HG02763 (cell line): ENCODE results near the gene BHLHA15.

Experiments
- ATAC-seq: cut with Tn5 transposase; IDR thresholded peaks from one replicate; pipeline ENCODE4 v1.9.1; 2021; ENCODE audit warnings: mild to moderate bottlenecking, moderate library complexity; ENCODE audit not compliant: unreplicated experiment

BHLHA15 gene

DNA sequence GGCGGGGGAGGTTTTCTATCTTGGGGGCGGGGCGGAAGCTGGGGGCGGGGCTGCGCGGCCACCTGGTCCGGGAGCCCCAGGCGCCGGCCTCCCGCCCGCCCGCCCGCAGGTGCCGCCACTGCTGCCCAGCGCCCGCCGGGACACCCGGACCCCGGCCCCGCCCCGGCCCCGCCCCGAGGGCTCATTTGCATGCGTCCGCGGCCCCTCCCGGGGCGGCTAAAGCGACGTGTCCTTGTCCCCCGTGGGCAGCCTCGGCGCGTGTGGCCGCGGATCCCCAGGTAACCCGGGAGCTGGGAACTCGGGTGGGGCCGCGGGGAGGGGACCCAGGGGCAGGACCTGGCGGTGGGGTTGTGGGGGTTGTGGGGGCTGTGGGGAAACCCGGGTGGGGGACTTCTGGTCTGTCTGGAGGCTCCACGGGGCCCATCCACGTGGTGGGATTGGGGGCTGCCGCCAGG, at the start of gene BHLHA15:
BHLHA15 (plus strand) TSS at position 219 of the 455 bp plus-strand sequence. CDS start 871 bp downstream, outside the sequence.
- ATAC-seq, result no peak

DNA sequence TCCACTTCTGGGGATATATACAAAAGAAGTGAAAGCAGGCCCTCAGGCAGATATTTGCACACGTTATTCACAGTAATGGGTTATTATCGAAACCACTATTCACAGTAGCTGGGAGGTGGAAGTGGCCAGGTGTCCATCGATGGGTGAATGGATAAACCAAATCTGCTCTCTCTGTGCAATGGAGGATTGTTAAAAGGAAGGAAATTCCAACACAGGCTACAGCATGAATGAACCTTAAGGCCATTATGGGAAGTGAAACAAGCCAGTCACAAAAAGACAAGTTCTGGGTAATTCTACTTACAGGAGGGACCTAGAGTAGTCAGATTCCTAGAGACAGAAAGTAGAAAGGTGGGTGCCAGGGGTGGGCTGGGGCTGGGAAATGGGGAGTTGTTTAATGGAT, 48.5 kb upstream of the BHLHA15 start:
- ATAC-seq, result no peak

DNA sequence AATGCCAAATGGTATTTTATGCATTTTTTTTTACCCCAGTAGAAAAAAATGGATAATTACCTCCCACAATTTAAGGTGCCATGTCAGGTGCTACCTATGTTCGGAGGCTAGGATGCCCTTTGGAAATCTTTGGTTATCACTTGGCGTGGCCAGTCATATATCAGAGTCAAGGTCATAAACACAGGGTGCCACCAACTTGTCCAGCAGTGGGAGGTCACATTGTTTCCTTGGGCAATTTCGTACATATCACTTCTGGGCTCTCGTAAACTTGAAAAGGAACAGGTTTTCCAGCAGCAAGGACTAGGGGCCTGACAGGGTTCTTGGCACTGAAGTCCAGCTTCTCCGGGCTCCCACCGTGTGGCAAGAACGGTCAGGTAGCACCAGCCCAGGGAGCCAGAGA, 48.0 kb upstream of the BHLHA15 start:
- ATAC-seq, result no peak

DNA sequence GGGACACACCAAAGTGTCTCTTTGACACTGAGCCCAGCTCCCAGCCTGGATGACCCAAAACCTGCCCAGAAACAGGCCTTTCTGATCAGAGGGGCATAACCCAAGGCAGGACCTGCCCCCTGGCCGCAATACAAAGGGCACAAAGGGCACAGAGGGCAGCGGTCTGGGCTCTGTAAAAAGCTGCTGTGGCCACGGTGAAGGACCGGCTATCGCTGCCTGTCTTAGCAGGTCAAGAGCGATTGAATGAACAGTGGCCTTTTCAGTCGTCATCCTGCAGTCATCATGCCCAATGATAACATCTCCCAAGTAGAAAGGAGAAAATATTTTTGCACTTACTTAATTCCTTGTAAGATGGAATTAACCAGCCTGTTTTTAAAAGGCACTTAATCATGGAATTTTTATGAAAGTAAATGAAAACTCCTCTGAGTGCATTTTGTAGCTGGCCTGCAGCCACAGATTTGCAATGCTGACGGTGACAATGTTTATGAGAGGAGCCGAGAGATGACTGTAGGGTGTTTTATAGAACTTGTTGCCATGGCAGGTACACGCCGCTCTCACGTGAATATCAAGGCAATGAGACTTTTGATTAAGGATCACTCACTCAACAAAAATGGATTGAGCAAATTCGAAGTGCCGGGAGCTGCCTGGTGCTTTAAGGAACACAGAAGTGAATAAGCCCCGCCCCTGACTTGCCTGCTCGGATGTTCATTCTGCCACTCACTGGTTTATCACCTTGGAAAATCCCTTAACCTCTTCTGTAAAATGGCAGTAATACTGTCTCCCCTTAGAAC, 47.3 kb upstream of the BHLHA15 start:
- no peak for ATAC-seq

DNA sequence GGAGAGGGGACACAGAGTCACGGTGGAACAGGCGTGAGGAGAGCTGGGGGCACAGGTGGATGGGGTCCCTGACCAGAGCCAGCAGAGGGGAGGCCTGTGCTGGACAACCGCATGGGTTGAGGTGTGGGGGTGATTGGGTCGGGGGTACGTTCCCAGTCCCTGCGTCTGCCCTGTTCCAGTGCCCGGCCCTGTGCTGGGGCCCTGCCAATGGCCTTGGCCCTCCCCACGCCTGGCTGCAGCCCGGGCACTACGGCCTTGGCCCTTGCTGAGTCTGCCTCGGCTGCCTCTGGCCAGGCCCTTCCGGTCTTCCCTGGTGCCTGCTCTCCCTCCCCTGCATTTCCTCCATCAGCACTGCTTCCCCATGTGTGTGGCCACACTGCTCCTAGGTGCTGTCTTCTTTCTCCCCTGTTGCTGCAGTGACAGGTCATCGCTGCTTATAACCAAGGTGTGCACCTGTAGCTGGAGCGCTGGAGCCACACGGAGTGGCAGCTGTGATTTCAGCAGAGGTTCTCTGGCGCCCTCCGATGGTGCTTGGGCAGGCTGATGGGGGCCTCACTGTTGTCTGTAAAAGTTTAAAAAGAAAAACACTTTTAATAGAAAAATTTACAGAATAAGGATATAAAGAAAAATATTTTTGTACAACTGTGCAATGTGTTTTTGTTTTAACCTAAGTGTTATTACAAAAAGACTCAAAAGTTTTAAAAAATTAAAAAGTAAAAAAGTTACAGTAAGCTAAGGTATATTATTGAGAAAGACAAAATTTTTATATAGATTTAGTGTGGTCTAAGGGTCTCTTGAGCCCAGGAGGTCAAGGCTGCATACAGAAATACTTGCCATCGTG, 45.2 kb upstream of the BHLHA15 start:
- ATAC-seq, result no peak

DNA sequence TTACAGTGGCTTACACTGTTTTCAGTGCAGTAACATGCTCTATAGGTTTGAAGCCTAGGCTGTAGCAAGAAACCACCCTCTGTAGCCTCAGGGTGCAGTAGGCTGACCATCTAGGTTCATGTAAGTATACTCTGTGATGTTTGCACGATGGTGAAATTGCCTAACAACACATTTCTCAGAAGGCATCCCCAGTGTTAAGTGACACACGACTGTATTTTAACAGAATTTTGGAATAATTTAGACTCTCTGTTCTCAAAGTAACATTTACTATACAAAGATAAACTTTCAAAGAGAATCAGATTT, 44.6 kb upstream of the BHLHA15 start:
- ATAC-seq, result no peak

DNA sequence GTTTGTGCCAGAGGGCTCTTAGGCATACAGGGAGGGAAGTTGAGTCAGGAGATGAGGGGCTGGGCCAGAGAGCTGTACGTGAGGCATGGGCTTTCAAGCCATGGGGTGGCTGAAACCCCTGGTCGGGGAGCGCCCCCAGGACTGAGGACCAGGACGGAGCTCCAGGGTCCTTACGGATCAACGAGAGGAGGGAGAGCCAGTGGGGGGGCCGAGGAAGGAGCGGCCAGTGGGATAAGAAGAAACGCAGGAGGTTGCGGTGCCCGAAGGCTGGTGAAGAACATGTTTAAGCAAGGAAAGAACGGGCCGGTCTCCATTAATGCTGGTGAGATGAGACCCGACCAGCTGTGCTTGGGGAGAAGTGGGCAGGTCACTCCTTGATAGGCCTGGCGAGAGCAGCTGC, 43.6 kb upstream of the BHLHA15 start:
- no peak for ATAC-seq

DNA sequence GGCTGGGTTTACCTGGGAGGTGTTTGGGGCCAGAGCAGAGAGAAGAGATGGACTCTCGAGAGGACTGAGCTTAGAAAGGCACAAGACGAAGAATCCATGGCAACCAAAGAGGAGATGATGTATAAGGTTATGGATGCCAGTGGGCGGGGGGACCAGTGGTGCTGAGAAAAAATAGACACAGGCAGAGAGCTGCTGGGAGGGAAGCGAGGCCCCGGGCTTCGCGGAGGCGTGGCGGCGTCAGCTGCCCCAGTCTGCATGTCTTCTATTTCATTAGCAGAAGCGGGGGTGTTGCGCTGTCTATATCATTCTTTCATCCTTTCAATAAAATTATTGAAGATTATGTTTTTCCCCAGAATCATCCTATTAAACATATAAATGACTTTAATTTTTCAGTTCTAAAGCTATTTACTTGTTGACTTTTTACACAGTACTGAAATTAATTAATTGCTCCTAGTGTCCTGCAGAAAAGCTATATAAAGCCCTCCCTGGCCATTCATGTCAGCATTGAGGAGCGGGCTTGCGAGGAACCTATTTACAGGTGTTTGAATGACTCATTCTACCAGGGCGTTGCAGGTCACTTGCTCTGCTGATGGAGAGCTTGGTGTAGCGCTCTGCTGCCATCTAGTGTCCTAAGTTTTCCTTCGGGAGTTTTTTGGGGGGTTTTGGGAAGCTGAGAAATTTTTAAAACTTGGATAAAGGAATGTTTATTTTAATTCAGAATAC, 42.9 kb upstream of the BHLHA15 start:
- no peak for ATAC-seq

DNA sequence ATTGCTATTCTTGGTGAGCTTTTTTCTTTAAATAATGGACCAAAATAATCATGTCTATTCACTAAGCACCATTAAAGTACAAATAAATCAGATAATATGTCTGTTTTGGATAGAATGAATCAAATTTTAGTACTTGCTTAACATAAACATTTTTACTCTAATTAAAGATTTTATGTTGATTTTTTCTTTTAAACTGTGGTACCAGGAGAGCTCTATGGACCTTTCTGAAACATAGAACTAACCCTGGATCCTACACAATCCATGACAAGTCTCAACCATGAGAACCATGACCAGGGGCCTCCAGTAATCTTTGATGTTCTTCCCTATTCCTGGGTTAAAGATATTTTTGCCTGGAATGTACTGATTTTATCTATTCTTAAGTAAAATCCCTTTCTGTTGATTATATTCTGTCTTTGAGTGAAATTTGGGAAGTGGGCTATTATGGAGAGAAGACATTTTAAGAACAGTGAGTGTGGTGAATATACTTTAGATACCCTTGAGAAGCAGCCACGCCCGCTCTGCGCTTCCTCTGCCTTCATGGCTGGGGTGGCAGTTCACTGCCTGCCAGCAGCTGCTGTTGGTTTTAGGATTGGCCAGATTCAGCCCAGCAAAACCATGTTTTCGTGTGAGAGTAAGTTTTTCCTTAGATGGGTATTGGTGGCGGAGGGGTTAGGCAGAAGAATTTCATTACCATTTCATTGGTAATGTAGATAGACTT, 42.2 kb upstream of the BHLHA15 start:
- no peak for ATAC-seq

DNA sequence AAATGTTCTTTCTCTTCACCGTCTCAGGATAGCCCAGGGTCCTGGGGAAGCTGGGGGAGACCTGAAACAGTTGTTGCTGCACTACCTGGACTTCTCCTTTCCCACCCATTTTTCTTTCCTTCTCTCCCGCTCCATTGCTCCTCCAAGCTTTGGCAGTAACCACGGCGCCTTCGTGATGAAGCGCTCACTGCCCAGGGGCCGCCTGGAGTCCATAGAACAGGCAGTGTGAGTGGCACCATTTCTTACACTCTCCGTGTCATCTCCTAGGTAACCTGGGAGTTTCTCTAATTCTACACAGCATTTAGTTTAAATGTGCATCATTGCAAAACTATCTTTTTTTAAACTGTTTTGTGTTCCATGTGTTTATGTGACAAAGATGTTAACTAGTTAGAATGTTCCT, 40.3 kb upstream of the BHLHA15 start:
- ATAC-seq, result no peak

DNA sequence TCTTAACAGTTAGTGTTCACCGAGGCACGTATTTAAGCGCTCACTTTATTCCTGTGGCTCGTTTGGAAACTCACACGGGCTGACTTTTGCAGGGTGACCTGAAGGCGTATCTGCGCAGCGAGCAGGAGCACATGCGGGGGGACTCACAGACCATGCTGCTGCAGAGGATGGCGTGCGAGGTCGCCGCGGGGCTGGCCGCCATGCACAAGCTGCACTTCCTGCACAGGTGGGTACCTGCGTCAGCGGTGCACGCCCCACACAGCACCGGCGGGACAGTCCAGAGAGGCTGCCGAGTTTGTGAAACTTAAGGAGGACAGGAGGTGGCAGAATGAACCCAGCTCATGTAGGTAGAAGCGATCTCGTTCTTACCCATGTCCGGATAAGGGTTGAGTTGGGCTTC, 39.8 kb upstream of the BHLHA15 start:
- no peak for ATAC-seq

DNA sequence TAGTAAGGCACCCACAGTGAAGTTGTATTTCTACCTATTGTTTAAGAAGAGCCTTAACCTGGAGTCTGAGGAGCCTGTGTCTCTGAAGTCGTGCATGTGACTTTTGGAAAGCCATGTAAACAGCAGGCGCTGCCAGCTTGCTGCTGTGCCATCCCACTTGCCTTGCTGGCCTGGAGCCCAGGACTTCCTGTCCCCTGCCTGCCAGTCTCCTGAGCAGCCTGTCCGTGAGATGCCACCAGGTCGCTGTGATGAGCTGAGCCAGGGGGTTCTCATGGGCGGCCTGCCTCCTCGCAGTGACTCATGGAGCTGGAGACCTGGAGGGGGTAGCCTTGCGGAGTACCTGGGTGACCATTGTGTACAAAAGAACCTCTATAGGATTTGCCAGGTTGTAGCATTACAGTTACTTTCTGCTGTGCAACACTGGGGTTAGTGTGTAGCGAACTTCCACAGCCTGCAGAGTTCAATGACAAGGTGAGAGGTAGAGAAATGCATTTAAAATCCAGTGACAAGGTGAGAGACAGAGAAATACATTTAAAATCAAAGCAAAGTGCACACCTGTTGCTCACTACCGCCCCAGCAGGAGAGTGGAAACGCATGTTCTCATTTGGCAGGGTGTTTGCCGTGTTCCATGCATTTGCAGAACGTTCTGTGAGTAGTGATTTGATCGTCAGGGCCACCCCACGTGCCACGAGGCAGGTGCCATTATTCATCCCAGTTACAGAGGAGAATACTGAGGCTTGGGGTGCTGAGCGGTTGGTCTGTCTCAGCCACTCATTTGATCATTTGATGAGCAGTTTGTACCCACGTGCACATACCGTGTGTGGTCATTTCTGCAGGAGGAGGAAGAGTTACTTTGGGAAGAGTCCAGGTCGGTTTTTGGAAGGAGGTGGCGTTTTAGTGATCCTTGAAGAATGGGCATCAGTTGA, 36.6 kb upstream of the BHLHA15 start:
- no peak for ATAC-seq

DNA sequence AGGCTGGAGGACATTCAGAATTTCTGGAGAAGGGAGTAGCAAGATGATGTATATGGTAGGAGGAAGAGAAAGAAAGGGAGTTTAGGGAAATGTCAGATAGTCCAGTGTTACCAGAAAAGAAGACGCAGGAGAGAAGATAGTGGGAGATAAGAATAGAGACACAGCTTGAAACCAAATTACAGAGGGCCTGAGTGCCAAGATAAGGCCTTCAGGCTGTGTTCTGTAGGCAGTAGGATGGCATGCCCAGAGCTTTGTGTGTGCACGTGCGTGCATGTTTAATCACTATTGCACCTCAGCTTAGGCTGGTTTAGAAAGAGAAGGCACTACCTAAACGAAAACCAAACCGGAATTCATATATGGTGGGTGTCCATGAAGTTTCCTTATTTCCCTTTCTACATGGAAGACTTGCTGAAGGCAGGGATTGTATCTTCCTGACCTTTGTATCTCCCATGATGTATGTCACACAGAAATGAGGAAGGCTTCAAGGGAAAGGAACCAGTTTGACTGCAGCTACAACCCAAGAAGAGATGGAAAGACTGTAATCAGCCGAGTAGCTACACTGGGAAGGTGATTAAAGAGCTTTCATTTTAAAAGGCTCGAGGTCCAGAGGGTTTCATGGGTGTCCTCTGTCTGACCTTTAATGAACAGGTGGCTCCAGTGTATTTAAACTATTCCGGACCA, 35.8 kb upstream of the BHLHA15 start:
- ATAC-seq, result no peak

DNA sequence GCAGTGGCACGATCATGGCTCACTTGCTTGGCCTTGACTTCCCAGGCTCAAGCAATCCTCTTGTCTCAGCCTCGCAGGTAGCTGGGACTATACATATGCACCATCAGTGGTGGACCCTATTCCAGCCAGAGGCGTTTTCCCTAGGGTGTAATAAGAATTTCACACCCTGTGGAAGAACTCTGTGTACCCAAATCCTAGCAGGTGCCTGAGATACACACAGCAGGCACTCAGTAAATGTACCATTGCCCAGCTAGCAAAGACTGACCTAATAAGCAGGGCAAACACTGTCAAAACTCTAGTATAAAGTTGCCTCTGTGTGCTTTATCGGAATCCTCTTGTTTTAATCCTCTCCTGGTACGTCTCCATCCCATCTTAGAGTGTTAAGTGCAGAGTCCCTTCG, 33.7 kb upstream of the BHLHA15 start:
- ATAC-seq, result no peak

DNA sequence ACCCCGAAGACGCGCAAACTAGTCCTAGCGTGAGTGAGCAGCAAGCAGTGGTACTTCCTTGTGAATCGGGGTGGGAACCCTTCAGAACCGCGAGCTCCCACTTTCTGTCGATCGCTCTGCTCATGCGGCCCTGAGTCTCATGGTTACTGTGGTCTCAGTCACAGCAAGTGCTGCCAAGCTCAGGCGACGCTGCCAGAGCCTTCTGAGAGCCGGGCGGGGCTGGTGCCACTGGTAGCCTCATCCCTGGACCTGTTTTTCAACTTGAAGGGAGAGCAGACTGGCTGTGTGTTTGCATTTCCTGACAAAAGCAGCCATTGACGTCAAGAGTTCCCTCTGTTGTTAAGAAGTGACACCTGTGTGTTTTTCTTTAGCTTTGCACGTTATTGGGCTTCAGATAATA, 32.9 kb upstream of the BHLHA15 start:
- ATAC-seq, result no peak

DNA sequence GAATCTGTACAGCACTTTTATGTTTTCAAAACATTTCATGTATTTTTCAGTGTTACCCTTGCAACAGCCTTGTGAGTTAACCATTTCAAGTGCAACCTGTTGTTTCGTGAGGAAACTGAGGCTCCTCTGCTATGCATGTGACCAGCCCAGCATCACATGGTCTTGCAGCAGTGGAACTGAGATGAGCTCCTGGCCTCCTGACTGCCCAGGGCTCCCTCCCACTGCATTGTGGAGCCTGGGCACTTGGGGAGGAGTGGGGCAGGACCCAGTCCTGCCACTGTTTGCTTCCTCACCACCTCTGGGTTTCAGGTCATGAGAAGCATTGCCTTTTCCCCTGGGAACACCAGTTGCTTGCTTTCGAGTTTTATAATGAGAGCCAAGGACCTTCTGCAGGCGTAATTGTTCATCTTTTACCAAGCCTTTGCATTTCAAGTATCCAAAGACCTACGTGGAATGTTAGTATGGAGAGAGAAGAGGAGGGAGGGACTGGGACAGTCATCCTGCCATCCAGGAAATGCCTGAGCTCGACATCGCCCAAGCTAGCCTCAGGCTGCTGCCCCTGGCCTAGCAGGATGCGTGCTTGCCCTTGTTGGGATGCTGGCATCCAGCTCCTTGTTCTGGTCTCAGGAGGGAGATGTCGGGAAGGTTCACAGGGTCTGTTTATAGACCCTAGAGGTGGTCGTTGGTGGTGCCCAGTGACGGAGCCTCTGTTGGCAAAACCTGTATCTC, 32.3 kb upstream of the BHLHA15 start:
- no peak for ATAC-seq

DNA sequence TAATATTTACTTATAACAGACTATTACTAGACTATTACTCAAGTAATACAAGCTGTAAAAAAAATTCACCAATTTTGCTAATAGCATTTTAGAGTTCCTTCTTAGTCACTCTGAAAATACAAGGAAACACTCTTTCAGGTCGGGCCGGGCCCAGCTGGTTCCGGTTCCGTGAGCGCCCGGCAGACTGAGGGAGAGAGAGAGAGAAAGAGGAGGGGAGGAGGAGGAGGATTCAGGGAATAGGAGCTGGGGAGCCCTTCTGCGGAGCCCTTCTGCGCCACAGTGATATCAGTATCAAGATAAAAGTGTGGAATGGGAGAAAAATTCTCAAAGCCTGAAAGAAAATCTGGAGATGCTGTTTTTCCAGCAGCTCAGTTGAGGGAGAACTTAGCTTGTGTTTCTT, 30.5 kb upstream of the BHLHA15 start:
- no peak for ATAC-seq

DNA sequence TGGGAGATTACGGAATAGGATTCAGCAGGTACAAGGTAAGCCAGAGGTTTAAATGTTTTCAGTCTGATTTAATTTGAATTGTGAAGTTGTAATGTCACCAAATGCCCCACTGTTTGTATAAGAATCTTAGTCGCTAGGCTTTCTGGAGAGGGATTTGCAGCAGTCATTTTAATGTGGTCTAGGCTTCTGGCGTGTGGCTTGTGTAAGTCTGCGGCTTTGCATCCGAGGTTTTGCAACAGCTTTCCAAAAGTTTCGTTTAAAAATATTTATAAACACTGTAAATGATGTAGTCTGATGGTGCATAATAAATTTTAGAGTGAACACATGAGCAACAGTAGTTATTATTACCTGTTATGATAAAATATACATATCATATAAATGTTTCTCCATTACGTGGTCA, 26.1 kb upstream of the BHLHA15 start:
- no peak for ATAC-seq
